Panc1 (cell line): ENCODE measurements around the gene SLC38A1. TPM values are rescaled to one million over a fixed set of nuclear protein-coding genes. Genes with fewer than 3 reads are reported as not detected.

ENCODE experiments used
- ATAC-seq: fragments of 200-7000 bp; cut with Tn5 transposase; 2 replicates; pipeline ENCODE4 v1.9.1; 2020; ENCODE audit warnings: mild to moderate bottlenecking, moderate library complexity
- BruUV-seq: library from RNA; stranded (reverse); fragments of 400-500 nt; replicated peaks from 2 replicates; lab custom pipeline; 2021; lab: Mats Ljungman, UMichigan
- CTCF ChIA-PET: fragments of 300-600 bp; sonication (Branson Sonifier 250); formaldehyde crosslinking; loops from one replicate; lab custom pipeline; 2022; ENCODE audit warnings: antibody characterized with exemption; lab: Charles Lee
- POLR2A ChIA-PET: fragments of 300-600 bp; sonication (Branson Sonifier 250); formaldehyde crosslinking; loops from one replicate; lab custom pipeline; 2022; ENCODE audit warnings: antibody characterized with exemption; lab: Charles Lee
- DNase-seq: peaks from one replicate; pipeline ENCODE4 v3.0.0-alpha.2; 2010; ENCODE audit warnings: low read depth, low spot score
- H3K27ac ChIP-seq: 2 replicates; pipeline ENCODE4 v1.5.1; 2011; ENCODE audit warnings: mild to moderate bottlenecking, low read length, inconsistent platforms
- H3K27me3 ChIP-seq: fragments of 200-500 bp; sonication (Bioruptor generic); 2 replicates; pipeline ENCODE4 v1.6.0; 2014; ENCODE audit warnings: low read length, inconsistent platforms; ENCODE audit not compliant: control insufficient read depth, insufficient read depth
- H3K36me3 ChIP-seq: fragments of 200-500 bp; sonication (Bioruptor generic); 2 replicates; pipeline ENCODE4 v1.5.1; 2014; ENCODE audit warnings: inconsistent platforms, mild to moderate bottlenecking, low read length, moderate library complexity; ENCODE audit not compliant: control insufficient read depth, insufficient read depth
- H3K4me1 ChIP-seq: 2 replicates; pipeline ENCODE4 v1.5.1; 2011; ENCODE audit warnings: inconsistent platforms, mild to moderate bottlenecking, low read length, moderate library complexity; ENCODE audit not compliant: control insufficient read depth, insufficient read depth
- H3K4me3 ChIP-seq, 2 experiments: 2 replicates each; pipeline ENCODE4 v1.5.1; 2011 to 2012; ENCODE audit warnings: low read depth in 2 of 2, low read length in 2 of 2, mild to moderate bottlenecking in 2 of 2, inconsistent platforms in 1 of 2, moderate library complexity in 1 of 2
- H3K9me3 ChIP-seq: fragments of 200-500 bp; sonication (Bioruptor generic); 2 replicates; pipeline ENCODE4 v1.5.1; 2014; ENCODE audit warnings: low read depth, mild to moderate bottlenecking, inconsistent platforms, low read length, moderate library complexity; ENCODE audit not compliant: control insufficient read depth, insufficient read depth
- POLR2AphosphoS5 ChIP-seq: IDR thresholded peaks from 2 replicates; pipeline ENCODE4 v1.6.1; 2012; ENCODE audit warnings: mild to moderate bottlenecking, low read depth, low read length, moderate library complexity
- SIN3A ChIP-seq: IDR thresholded peaks from 2 replicates; pipeline ENCODE4 v1.6.1; 2012; ENCODE audit warnings: low read depth, mild to moderate bottlenecking, low read length, moderate library complexity, borderline replicate concordance; ENCODE audit not compliant: insufficient read depth
- TCF7L2 ChIP-seq: IDR thresholded peaks from 2 replicates; pipeline ENCODE4 v1.6.1; 2011; ENCODE audit warnings: mild to moderate bottlenecking, low read depth, low read length, inconsistent platforms
- in situ Hi-C: cut with HindIII; loops from 2 replicates; pipeline ENCODE4 v1.10.0; 2016; ENCODE audit warnings: low sequenced_read_pairs, low pct_unique_long_range_greater_than_20kb
- intact Hi-C: fragments of 100-400 bp; cut with micrococcal nuclease; formaldehyde crosslinking; loops from one replicate; pipeline ENCODE4 v1.10.0; 2022; ENCODE audit not compliant: unreplicated experiment
- total RNA-seq: library from RNA; stranded (reverse); gene quantifications from one replicate; pipeline ENCODE4 v1.2.1, GENCODE V29; 2021; ENCODE audit not compliant: unreplicated experiment
- TF ChIP-seq, protein P1 (sequence below): fragments of 450-650 bp; IDR thresholded peaks from 2 replicates; pipeline ENCODE4 v1.5.1; 2017; ENCODE audit warnings: mild to moderate bottlenecking
- TF ChIP-seq, protein P2 (sequence below), 2 experiments: IDR thresholded peaks; 2 replicates each; pipeline ENCODE4 v1.6.1; 2011 to 2012; ENCODE audit warnings: low read depth in 2 of 2, control low read depth in 1 of 2, low read length in 1 of 2, mild to moderate bottlenecking in 1 of 2, moderate library complexity in 1 of 2; ENCODE audit not compliant: insufficient read depth in 1 of 2

The SLC38A1 gene
- total RNA-seq, 1 experiment from 2014 or later: 127 TPM

DNA sequence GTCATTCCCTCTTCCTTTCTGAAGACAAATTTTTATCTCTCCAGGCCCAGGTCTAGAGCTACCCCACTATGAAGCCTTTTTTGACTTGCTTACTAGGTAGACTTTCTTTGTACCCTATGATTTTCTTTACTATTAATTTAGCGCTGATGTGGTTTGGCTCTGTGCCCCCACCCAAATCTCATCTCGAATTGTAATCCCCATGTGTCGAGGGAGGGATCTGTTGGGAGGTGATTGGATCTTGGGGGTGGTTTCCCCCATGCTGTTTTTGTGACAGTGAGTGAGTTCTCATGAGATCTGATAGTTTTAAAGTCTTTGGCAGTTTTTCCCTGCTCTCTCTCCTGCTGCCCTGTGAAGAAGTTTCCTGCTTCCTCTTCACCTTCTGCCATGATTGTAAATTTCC lies 118.1 kb downstream of the SLC38A1 start:
- TF ChIP-seq TCF7L2 (no peak), POLR2AphosphoS5 (no peak), SIN3A (no peak)
- TF ChIP-seq, protein P1, sequence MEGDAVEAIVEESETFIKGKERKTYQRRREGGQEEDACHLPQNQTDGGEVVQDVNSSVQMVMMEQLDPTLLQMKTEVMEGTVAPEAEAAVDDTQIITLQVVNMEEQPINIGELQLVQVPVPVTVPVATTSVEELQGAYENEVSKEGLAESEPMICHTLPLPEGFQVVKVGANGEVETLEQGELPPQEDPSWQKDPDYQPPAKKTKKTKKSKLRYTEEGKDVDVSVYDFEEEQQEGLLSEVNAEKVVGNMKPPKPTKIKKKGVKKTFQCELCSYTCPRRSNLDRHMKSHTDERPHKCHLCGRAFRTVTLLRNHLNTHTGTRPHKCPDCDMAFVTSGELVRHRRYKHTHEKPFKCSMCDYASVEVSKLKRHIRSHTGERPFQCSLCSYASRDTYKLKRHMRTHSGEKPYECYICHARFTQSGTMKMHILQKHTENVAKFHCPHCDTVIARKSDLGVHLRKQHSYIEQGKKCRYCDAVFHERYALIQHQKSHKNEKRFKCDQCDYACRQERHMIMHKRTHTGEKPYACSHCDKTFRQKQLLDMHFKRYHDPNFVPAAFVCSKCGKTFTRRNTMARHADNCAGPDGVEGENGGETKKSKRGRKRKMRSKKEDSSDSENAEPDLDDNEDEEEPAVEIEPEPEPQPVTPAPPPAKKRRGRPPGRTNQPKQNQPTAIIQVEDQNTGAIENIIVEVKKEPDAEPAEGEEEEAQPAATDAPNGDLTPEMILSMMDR: no peak
- TF ChIP-seq, protein P2, sequence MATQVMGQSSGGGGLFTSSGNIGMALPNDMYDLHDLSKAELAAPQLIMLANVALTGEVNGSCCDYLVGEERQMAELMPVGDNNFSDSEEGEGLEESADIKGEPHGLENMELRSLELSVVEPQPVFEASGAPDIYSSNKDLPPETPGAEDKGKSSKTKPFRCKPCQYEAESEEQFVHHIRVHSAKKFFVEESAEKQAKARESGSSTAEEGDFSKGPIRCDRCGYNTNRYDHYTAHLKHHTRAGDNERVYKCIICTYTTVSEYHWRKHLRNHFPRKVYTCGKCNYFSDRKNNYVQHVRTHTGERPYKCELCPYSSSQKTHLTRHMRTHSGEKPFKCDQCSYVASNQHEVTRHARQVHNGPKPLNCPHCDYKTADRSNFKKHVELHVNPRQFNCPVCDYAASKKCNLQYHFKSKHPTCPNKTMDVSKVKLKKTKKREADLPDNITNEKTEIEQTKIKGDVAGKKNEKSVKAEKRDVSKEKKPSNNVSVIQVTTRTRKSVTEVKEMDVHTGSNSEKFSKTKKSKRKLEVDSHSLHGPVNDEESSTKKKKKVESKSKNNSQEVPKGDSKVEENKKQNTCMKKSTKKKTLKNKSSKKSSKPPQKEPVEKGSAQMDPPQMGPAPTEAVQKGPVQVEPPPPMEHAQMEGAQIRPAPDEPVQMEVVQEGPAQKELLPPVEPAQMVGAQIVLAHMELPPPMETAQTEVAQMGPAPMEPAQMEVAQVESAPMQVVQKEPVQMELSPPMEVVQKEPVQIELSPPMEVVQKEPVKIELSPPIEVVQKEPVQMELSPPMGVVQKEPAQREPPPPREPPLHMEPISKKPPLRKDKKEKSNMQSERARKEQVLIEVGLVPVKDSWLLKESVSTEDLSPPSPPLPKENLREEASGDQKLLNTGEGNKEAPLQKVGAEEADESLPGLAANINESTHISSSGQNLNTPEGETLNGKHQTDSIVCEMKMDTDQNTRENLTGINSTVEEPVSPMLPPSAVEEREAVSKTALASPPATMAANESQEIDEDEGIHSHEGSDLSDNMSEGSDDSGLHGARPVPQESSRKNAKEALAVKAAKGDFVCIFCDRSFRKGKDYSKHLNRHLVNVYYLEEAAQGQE (IDR thresholded peaks at IDR 0.05; ENCODE audit: insufficient read depth in 1 of 2, low read depth in 2 of 2, low read length in 1 of 2): no peak
- CTCF ChIA-PET: no interaction called here
- Histone ChIP-seq H3K4me3 (no peak overlapping the region), H3K4me1 (peaks cover 5% of the 10 kb centered on the region), H3K27ac (no peak overlapping the region), H3K9me3 (no peaks in the 10 kb centered on the region), H3K27me3 (no peaks in the 10 kb centered on the region), H3K36me3 (no peaks in the 10 kb centered on the region)
- ATAC-seq (no peak), DNase-seq (no peak)
- no TSS peak for BruUV-seq
- intact Hi-C loops: no loop called here
- in situ Hi-C loops: no loop called here
- POLR2A ChIA-PET: no interaction called here

DNA sequence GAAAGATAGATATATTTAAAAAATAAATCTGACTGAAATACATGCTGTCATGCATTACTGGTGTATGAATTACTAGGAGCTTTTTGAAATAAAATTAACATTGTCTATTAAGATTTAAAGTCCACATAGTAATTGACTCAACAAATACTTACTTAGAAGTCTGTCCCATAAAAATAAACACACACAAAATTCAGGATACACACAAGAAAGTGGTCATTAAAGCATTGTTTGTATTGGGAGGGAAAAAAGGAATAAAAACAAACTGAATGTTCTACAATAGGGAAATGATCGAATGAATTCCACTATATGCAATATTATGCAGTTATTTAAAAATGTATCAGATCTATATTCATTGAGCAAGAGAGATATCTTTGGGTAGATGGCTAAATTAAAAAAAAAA lies 118.9 kb downstream of the SLC38A1 start:
- ChIA-PET CTCF (no interaction called here), POLR2A (interaction anchor here (0.6 kb wide), 1 partner anchor 22 kb away, joined by 5 read pairs; no protein-coding TSS in a partner anchor)
- Histone ChIP-seq H3K4me3 (no peak overlapping the region), H3K4me1 (peaks cover 5% of the 10 kb centered on the region), H3K27me3 (no peaks in the 10 kb centered on the region), H3K27ac (no peak overlapping the region), H3K9me3 (no peaks in the 10 kb centered on the region), H3K36me3 (no peaks in the 10 kb centered on the region)
- no TSS peak for BruUV-seq
- TF ChIP-seq POLR2AphosphoS5: no peak
- TF ChIP-seq, protein P2 (IDR thresholded peaks at IDR 0.05; ENCODE audit: insufficient read depth in 1 of 2, low read depth in 2 of 2, low read length in 1 of 2): no peak
- no peak for TF ChIP-seq SIN3A
- TF ChIP-seq, protein P1: no peak
- TF ChIP-seq TCF7L2: no peak
- intact Hi-C loops: no loop called here
- no peak for DNase-seq
- no peak for ATAC-seq
- in situ Hi-C loops: no loop called here
